ENCODE results near the gene STAMBPL1.

DNA sequence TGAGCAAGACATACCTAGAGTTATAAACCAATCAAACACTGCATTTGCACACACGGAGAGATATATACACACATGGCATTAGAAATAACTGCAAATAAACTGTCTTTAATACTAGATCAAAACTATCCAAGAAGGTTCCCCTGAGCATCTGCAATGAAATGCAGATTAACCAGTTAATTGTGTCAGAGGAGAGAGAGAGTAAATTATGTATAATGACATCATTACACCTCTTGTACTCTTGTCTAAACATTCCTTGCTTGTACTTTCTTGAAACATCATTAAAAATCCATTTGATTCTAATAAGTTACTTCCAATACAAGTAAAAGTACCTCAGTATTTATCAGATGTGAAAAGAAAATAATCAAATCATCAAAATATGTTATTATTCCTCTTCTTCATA is 29.3 kb upstream of the STAMBPL1 start:
- TF ChIP-seq, protein P1, sequence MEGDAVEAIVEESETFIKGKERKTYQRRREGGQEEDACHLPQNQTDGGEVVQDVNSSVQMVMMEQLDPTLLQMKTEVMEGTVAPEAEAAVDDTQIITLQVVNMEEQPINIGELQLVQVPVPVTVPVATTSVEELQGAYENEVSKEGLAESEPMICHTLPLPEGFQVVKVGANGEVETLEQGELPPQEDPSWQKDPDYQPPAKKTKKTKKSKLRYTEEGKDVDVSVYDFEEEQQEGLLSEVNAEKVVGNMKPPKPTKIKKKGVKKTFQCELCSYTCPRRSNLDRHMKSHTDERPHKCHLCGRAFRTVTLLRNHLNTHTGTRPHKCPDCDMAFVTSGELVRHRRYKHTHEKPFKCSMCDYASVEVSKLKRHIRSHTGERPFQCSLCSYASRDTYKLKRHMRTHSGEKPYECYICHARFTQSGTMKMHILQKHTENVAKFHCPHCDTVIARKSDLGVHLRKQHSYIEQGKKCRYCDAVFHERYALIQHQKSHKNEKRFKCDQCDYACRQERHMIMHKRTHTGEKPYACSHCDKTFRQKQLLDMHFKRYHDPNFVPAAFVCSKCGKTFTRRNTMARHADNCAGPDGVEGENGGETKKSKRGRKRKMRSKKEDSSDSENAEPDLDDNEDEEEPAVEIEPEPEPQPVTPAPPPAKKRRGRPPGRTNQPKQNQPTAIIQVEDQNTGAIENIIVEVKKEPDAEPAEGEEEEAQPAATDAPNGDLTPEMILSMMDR (IDR thresholded peaks at IDR 0.05; ENCODE audit: low read depth, low read length, poor library complexity, severe bottlenecking) = no peak
- TF ChIP-seq EZH2phosphoT487 (IDR thresholded peaks at IDR 0.05; ENCODE audit: borderline replicate concordance, low read length) = no peak
